HL-60 (cell line): ENCODE measurements around the gene SERINC2.

ENCODE experiments used
- DNase-seq, 2 experiments: peaks; one replicate each; pipeline ENCODE4 v3.0.0-alpha.2; 2010 to 2020; ENCODE audit warnings: low read depth in 1 of 2, low spot score in 1 of 2
- H3K27ac ChIP-seq: fragments of 250-450 bp; sonication (Bioruptor Pico); replicated peaks from 2 replicates; pipeline ENCODE4 v1.5.1; 2020; ENCODE audit warnings: mild to moderate bottlenecking, moderate library complexity
- H3K27me3 ChIP-seq: fragments of 250-450 bp; sonication (Bioruptor Pico); 2 replicates; pipeline ENCODE4 v1.5.1; 2021; ENCODE audit warnings: mild to moderate bottlenecking, moderate library complexity; ENCODE audit not compliant: insufficient read depth, poor library complexity, severe bottlenecking
- H3K4me3 ChIP-seq: replicated peaks from 2 replicates; pipeline ENCODE4 v1.5.1; 2011; ENCODE audit warnings: mild to moderate bottlenecking, control low read depth, low read length; ENCODE audit not compliant: insufficient read depth
- CTCF ChIP-seq: IDR thresholded peaks from one replicate; pipeline ENCODE4 v1.5.1; 2011; ENCODE audit warnings: low read length, control low read depth, inconsistent platforms; ENCODE audit not compliant: insufficient read depth
- GABPA ChIP-seq: IDR thresholded peaks from 2 replicates; pipeline ENCODE4 v1.6.1; 2012; ENCODE audit warnings: low read depth
- POLR2AphosphoS5 ChIP-seq: IDR thresholded peaks from 2 replicates; pipeline ENCODE4 v1.6.1; 2012; ENCODE audit warnings: low read depth
- REST ChIP-seq: IDR thresholded peaks from 2 replicates; pipeline ENCODE4 v1.6.1; 2012; ENCODE audit warnings: low read depth; ENCODE audit not compliant: insufficient replicate concordance
- SPI1 ChIP-seq: IDR thresholded peaks from 2 replicates; pipeline ENCODE4 v1.6.1; 2012; ENCODE audit warnings: low read depth, mild to moderate bottlenecking, borderline replicate concordance

Gene SERINC2

GRCh38 chr1:31437433-31438037 lies 24.5 kb downstream of the SERINC2 start:
- Histone ChIP-seq H3K27ac (no peak overlapping the region), H3K4me3 (no peak overlapping the region), H3K27me3 (no peaks in the 10 kb centered on the region)
- TF ChIP-seq GABPA = no peak
- no peak for TF ChIP-seq POLR2AphosphoS5
- no peak for TF ChIP-seq SPI1
- no peak for TF ChIP-seq REST
- TF ChIP-seq CTCF = no peak
- DNase-seq = peak in 1 of 2 experiments; percentile 44

GRCh38 chr1:31439276-31439675 lies 26.3 kb downstream of the SERINC2 start:
- no peak for DNase-seq
- no peak for TF ChIP-seq REST
- TF ChIP-seq GABPA = no peak
- TF ChIP-seq CTCF = no peak
- TF ChIP-seq POLR2AphosphoS5 = no peak
- TF ChIP-seq SPI1 = no peak
- Histone ChIP-seq H3K4me3 (no peak overlapping the region), H3K27me3 (no peaks in the 10 kb centered on the region), H3K27ac (no peak overlapping the region)

GRCh38 chr1:31441073-31441472 lies 28.1 kb downstream of the SERINC2 start:
- DNase-seq = no peak
- no peak overlapping the region for H3K4me3 ChIP-seq
- no peak for TF ChIP-seq GABPA
- TF ChIP-seq REST = no peak
- no peak for TF ChIP-seq POLR2AphosphoS5
- no peak for TF ChIP-seq SPI1
- no peak for TF ChIP-seq CTCF
- H3K27me3 ChIP-seq = no peaks in the 10 kb centered on the region
- H3K27ac ChIP-seq = no peak overlapping the region
